OCI-M2 (cell line): ENCODE results near the gene ALB.

ENCODE experiments used
- DNase-seq: peaks from one replicate; lab custom pipeline; 2025; ENCODE audit not compliant: unreplicated experiment; lab: John Stamatoyannopoulos, UW

The ALB gene

DNA sequence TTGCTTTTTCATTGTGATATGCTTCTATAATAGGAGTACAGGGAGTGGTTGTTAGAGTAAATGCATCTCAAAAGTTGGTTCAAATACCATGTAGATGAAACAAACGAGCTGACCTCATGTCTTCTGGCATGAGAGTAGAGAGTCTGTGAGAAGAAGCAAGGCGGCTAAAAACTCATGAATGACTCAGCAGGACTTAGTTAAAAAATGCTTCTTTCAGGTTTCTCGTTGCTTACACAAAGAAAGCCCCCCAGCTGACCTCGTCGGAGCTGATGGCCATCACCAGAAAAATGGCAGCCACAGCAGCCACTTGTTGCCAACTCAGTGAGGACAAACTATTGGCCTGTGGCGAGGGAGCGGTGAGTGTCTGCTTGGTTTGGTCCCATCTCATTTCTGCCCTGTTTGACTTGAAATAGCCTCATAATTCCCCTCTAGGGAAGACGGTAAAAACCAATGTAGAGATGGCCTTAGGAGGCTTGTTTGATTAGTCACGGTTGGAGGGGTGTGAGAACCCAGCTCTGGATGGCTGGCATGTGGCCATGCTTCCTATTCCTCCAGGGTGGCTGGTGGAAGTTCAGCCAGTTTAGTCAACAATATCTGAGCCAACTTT lies 46.4 kb downstream of the ALB start:
- no peak for DNase-seq

DNA sequence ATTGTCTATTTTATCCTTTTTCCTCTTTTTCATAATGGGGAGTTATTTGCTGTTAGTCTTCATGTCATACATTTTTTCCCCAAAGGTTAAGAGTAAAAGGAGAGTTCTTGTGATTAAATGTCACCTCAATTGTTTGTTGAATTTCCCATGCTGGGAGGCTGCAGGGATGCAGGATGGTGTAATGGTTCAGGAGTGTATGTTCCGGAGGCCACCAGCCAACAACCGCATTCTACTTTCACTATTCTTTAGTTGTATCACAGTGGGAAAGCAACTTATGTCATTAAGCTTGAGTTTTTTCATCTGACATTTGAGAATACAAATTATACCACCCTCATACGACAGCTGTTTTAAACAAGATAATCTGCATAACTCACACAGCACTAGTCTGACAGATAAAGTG lies 47.3 kb downstream of the ALB start:
- no peak for DNase-seq

DNA sequence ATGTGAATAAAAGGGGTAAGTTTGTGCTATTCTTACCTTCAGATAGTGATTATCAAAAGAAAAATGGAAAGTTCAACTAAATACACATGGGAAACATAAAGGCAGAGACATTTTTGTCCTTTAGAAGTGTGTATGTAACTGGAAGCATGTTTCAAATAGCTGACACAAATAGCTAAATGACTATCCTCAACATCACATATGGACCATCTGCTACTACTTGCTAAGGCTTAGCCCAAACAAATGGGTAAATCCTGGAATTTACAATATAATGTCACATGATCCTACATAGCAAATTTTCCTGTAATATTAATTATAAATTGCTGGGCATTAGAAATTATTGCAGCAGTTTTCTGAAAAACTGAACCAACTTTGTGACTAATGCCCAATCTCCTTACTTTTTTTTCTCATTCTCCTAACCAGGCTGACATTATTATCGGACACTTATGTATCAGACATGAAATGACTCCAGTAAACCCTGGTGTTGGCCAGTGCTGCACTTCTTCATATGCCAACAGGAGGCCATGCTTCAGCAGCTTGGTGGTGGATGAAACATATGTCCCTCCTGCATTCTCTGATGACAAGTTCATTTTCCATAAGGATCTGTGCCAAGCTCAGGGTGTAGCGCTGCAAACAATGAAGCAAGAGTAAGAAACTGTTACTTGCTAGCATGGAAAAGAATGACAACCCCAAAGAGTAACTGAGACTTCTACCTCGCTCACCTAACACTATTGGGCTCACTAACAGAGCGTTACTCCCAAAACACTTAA lies 48.1 kb downstream of the ALB start:
- DNase-seq = no peak

DNA sequence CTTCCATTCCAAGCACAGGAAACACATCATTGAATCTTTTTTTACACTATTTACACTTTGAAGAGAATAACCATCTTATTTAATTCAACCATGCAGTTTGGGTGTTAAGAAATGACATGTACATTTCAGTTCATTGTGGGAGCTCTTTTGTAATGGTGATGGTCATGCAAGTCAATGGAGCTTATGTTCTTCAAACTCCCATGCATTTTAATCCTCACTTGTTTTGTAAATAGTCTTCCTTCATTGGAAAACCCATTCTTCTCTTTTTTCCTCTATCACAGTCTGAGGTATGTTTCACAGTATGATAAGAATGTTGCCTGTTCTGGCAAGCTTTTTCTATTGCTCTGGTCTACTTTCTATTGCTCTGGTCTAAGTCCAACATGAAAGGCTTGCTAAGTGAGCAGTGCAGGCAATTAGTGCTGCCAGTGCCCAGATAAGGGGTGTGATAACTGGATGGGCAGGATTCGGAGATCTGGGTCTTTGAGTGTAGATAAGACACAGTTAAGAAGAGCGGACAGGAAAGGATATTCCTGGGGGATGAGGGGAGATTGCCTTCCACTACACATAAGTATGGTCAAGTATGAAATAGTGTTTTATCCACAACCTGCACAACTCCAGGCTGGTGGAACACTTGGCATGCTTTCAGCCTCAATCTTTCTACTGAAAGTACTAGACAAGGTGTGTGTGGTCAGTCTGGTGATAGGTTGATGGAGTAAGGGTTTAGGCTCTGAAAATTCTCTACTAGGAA lies 49.0 kb downstream of the ALB start:
- no peak for DNase-seq

DNA sequence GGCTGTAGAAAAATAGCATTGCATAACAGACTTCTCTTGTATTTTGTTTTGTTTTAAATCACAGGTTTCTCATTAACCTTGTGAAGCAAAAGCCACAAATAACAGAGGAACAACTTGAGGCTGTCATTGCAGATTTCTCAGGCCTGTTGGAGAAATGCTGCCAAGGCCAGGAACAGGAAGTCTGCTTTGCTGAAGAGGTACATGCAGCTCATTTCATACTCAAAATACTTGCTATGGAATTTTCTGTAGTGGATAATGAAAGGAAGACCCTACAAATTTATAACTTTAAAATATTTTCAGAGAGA lies 49.6 kb downstream of the ALB start:
- no peak for DNase-seq

DNA sequence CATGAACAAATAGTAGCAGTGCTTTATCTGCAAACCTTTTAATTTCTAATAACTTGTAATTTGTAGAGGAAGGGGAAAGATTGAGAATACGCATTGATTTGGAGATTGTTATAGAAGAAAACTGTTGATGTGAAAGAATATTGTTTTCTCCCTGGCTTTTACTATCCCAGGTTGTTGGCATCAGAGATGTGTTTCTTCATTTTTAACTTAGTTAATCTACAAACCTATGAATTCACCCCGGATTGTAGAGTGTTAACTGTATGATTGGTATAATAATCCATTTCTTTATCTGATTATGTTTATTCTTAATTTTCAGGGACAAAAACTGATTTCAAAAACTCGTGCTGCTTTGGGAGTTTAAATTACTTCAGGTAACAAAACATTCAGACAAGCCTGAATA lies 50.8 kb downstream of the ALB start:
- no peak for DNase-seq

DNA sequence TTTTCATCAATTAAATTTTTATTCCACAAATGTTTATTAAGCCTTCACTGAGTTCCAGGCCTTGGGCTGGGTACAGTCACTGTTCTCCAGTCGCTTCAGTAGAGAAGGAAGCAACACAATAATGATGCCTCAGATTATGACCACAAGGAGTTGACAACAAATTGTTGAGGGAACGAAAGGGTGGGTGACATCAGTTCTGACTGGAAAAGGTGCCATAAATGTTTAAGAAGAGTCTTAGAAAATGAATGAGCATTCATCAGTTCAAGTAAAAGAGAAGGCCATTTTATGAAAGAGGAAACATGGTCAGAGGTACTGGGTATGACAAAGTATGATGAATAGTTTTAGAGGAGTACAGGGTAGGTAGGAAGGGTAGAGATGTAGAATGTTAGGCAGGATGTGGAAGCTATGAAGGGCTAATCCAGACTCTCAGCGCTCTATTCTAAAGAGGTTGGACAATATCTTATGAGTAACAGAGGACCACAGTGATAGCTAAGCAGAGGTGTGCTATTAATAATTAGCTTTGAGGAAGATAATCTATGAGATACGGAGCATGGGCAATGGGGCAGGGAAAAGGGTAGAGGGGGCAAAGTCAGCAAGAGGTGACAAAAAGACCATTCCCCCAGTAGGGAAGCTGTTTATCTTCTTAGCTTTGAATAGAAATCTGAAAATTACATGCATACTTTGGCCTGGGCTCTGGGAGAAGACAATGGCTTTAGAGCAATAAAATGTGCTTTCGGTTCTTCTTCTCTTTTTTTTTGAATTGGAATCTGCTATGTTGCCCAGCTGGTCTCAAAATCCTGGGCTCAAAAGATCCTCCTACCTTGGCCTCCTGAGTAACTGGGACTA lies 52.3 kb downstream of the ALB start:
- DNase-seq = no peak

DNA sequence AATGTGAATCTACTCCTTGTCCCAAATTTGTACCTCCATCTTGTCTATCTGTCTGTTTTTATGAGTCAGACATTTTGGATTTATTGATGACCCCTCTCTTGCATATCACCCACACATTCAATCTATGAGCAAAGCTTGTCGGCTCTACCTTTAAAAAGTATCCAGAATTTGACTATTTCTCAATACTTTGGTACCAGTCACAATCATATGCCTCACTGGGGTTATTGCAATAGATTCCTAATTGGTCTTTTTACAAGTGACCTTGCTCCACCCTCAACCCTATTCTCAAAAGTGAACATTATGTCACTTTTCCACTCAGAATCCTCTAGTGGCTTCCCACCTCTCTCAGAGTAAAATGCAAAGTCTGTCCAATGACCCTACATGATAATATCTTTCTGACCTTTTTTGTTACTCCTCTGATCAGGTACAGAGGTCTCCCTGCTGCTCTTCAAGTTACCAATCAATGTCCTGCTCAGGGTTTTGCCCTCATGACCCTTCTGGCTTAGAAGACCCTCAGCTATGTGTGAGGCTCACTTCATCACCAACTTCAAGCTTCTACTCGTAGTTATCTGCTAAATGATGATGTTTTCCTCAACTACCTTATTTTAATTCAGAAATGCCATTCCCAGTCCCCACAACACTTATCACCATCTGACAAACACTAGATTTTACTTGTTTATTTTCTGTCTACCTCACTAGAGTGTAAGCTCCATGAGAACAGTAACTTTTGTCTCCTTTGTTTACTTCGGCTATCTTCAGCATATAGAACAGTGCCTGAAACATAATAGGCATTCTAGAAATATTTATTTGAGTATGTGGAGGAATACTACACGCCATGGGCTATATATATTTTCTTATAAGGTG lies 54.3 kb downstream of the ALB start:
- DNase-seq = no peak

DNA sequence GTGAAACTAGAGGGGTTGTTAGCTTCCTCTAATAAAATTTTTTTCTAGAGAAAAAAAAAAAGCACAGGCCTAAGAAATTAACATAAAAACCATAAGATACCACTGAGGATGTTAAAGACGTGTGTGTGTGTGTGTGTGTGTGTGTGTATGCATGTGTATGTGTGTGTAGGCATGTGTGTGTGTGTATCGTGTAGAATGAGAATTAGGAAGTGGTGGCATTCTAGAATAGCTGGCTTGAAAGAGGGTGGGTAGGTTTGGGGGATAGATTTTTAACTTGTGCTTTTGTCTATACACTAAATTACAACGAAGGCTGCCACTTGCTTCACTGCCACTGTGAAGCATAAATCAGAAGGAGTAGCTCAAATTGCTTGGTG lies 54.9 kb downstream of the ALB start:
- no peak for DNase-seq

DNA sequence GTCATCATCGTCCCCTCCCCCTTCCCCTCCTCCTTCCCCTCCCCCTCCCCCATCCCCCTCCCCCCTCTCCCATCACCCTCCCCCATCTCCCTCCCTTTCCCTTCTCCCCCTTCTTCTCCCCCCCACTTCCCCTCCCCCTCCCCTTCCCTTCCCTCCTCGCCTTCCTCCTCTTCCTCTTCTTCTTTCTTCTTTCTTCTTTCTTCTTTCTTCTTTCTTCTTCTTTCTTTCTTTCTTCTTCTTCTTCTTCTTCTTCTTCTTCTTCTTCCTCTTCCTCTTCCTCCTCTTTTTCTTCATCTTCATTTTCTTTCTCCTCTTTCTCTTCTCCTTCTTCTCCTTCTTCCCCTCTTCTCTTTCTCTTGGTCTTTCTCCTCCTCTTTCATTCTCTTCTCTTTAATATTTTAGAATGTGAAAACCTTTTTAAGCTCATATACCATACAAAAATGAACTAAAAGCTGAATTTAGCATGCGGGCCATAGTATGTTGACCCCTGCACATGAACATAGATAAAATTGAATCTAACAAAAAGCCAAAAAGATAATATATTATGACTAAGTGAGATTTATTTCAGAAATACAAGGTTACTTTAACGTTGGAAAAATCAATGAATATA lies 56.9 kb downstream of the ALB start:
- DNase-seq = no peak

DNA sequence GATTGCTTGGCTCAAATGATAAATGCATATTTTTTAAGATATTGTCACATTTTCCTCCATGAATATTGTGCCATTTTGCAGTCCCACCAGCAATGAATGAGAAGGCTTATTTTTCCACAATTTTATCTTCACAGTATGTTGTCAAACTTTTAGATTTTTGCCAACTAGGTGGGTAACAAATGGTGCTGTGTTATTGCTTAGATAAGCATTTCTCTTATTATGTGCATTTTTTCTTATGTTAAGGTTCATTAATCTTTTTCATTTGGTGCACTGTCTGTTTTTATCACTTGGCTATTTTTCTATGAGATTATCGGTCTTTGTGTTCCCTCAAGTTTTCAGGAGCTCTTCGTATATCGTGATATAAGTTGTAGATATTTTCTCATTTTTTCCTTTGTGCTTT lies 64.1 kb downstream of the ALB start:
- DNase-seq = no peak

DNA sequence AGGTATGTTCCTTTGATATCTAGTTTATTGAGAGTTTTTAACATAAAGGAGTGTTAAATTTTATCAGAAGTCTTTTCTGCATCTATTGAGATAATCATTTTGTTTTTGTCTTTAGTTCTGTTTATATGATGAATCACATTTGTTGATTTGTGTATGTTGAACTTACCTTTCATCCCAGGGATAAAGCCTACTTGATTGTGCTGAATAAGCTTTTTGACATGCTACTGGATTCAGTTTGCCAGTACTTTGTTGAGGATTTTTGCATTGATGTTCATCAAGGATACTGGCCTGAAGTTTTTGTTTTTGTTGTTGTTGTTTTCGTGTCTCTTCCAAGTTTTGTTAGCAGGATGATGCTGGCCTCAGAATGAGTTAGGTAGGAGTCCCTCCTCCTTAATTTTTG lies 66.6 kb downstream of the ALB start:
- no peak for DNase-seq
